AG09319 (cell line): ENCODE measurements around the gene CXCL8.

Experiments used
- DNase-seq: peaks from one replicate; pipeline ENCODE4 v3.0.0-alpha.2; 2010; ENCODE audit warnings: low read depth; ENCODE audit errors: extremely low read depth
- CTCF ChIP-seq: IDR thresholded peaks from 2 replicates; pipeline ENCODE4 v1.5.1; 2011; ENCODE audit warnings: low read depth, mild to moderate bottlenecking, inconsistent platforms, low read length, moderate library complexity

CXCL8 gene

DNA sequence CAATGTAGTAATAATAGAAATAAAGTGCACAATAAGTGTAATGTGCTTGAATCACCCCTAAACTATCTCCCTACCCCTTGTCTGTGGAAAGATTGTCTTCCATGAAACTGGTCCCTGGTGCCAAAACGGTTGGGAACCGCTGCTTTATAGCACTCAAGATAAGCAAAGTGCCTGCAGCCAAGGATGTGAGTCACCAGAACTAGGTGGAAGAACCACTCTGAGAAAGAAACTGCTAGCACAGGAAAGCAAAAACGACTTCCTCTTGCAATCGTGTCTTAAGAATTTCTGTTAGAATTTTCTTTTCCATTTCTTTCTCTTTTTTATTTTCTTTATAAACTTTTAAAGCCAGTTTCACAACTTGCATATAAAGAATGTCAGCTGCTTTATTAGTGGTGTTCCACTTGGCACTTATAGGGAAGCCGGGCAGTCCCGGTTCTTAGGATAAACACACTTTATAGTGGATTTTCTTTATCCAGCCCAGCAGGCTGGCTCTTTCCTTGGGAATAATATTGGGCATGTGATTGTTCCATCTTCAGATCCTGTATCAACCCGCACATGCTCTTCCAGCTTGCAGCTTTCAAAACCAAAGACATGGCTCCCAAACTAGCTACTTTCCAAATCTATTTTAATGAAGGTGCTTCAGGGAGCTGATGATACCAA lies 32.3 kb upstream of the CXCL8 start:
- peak; percentile 44 for DNase-seq
- TF ChIP-seq CTCF = no peak

- DNase-seq = no peak
- no peak for TF ChIP-seq CTCF
Measured at GRCh38 chr4:73709451-73710033, 30.8 kb upstream of the CXCL8 start.

DNA sequence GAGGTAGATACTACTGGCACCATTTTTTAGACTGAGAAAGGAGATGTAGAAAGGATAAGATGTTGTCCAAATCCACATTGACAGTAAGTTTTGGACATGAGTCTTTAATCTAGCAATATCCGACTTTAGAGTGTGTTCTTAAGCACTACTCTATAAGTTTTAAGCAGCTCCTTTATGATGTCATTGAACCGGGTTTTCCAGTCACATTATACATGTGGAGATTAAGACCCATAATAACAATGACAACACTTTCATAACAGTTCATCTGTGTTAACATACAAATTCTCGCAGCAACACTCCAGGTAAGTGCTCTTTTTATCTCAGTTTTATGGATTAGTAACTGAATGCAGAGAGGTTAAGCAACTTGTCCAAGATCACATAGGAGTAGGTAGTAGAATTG lies 30.3 kb upstream of the CXCL8 start:
- DNase-seq = no peak
- no peak for TF ChIP-seq CTCF

DNA sequence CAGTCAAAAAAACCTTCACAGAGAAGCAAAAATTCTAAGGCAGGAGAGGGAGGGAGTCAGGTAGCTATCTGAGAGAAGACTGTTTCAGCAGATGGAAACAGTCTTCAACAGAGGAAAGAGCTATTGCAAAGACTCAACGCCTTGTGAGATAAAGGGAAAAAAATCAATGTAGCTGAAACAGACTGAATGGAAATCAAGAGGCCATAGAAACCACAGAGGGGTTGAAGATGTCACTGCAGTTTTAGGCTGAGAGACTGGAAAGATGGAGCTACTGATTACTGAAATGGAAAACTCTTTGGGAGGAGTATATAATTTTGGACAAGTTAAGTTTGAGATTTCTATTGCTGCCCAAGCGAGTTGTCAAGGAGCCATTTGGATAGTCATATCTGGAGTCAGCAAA lies 28.4 kb upstream of the CXCL8 start:
- no peak for DNase-seq
- TF ChIP-seq CTCF = no peak

GRCh38 chr4:73713650-73714049 lies 26.7 kb upstream of the CXCL8 start:
- no peak for TF ChIP-seq CTCF
- no peak for DNase-seq

- DNase-seq = no peak
- no peak for TF ChIP-seq CTCF
Measured at GRCh38 chr4:73714647-73715046, 25.7 kb upstream of the CXCL8 start.

GRCh38 chr4:73715659-73716058 lies 24.7 kb upstream of the CXCL8 start:
- TF ChIP-seq CTCF = no peak

More at GRCh38 chr4:73715659-73716058, 24.7 kb upstream of the CXCL8 start:
- DNase-seq = no peak
